ENCODE data around the gene HPD.
A peak's percentile ranks its signal among the peaks of the same experiment; 100 is the strongest.

HPD gene

DNA sequence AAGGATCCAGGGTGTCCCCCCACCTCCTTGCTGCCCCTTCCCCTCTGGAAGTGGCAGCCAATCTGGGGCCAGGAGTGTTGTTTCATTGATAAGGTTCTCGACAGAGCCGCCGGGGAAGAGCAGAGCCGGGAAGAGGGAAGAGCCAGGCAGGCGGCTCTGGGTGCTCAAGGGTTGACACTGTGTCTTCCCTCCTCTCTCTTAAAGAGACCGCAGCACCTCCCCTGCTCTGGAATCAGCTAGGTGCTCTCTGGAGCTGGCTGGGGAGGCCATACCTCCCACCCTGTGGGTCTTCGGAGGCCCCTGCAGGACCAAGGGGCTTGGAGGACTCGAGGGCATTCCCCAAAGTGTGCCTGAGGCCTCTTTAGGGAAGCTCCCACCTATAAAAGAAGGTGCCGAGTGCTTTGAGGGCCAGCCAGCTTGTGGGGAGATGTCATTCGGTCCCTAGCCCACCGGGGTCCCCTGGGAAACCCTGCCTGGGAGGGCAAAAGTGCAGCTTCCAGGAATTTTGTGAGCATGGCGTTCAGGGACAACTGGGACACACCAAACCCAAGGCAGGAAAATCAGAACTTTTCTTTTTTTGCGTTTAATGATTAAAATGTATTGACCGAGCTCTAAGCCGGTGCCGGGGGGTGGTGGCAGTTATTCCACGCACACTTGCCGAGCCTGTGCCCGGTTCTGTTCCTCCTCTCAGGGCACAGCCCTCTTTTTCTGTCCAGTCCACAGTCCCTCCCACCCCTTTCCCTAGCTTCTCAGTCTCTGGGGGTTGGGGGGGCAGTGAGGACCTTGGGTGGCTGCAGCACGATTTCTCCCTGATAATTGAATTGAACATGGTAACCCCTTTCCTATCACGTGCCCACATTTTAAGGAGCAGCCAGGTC is 51.9 kb downstream of the HPD start:
- Histone ChIP-seq H3K9me3 (ENCODE audit: insufficient read depth, low read depth, low read length) (no peaks in the 10 kb centered on the region), H3K9ac (ENCODE audit: low read depth, low read length) (no peak overlapping the region), H3K4me1 (ENCODE audit: insufficient read depth, low read length) (peaks cover 19% of the 10 kb centered on the region), H3K36me3 (ENCODE audit: insufficient read depth, low read depth, low read length) (peaks cover 32% of the 10 kb centered on the region), H3K27me3 (ENCODE audit: insufficient read depth, low read length) (no peaks in the 10 kb centered on the region), H3K4me3 (ENCODE audit: low read length) (peak overlapping the region; percentile 54), H3K27ac (ENCODE audit: low read length) (no peak overlapping the region)

DNA sequence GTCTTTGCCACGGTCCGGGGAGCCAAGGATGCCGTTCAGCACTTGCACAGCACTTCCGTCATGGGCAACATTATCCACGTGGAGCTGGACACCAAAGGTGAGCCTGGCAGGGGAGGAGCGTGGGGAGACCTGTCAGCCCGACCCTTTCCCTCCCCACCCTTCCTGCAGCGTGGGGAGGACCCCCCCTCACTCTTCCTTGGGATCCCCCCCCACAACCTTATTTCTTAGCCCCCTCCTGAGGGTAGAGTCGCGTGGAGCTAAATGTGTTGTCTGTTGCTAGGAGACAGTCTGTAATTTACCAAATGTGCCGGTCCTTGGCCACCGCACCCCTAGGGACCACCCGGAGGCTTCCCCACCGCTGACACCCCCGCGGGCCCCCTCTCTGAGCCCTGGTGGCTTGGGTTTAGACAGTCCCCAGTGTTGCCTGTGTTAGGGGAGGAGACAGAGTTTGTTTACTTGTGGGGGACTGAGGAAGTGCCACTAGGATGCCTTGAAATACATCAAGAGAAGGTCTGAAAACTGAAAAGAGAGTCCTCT is 52.6 kb downstream of the HPD start:
- Histone ChIP-seq H3K36me3 (ENCODE audit: insufficient read depth, low read depth, low read length) (peaks cover 32% of the 10 kb centered on the region), H3K27me3 (ENCODE audit: insufficient read depth, low read length) (no peaks in the 10 kb centered on the region), H3K27ac (ENCODE audit: low read length) (no peak overlapping the region), H3K9ac (ENCODE audit: low read depth, low read length) (no peak overlapping the region), H3K4me1 (ENCODE audit: insufficient read depth, low read length) (peaks cover 13% of the 10 kb centered on the region), H3K9me3 (ENCODE audit: insufficient read depth, low read depth, low read length) (no peaks in the 10 kb centered on the region), H3K4me3 (ENCODE audit: low read length) (peak overlapping the region; percentile 54)

DNA sequence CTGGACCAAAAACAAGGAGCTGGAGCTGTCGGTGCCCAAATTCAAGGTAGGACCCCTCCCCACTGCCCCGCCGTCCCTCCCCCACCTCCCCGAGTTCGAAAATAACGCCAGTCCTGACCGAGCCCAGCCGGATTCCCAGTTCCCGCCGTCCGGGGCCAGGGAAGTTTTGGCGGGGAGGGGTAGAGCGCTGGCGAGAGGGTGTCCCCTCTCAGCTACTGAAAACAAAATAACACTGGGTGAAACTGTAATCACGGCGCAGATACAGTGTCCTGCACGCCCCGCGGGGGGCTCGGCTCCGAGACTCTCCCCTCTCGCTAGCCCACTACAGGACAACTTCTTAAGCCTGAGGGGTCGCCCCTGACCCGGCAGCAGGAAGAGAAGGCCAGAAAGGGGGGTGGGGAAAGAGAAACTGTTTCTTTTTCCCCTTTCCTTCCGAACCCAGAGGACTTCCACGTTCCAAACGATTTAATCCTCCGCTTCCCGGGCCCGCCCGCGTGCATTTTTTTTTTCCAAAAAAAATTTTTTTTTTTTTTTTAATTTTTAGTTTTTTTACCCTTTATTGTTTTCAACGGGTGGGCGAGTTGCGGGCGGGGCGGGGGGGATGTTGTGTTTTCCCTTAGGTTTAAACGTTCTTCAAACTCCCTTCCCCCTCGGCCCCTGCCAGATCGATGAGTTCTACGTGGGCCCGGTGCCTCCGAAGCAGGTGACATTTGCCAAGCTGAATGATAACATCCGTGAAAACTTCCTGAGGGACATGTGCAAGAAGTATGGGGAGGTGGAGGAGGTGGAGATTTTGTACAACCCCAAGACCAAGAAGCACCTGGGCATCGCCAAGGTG is 53.3 kb downstream of the HPD start:
- Histone ChIP-seq H3K27ac (ENCODE audit: low read length) (no peak overlapping the region), H3K4me3 (ENCODE audit: low read length) (peak overlapping the region; percentile 74), H3K9me3 (ENCODE audit: insufficient read depth, low read depth, low read length) (no peaks in the 10 kb centered on the region), H3K4me1 (ENCODE audit: insufficient read depth, low read length) (peaks cover 9% of the 10 kb centered on the region; the same call in 1 of the 2 replicates), H3K36me3 (ENCODE audit: insufficient read depth, low read depth, low read length) (peaks cover 25% of the 10 kb centered on the region), H3K9ac (ENCODE audit: low read depth, low read length) (peak overlapping the region; percentile 71; the same call in 1 of the 2 replicates), H3K27me3 (ENCODE audit: insufficient read depth, low read length) (no peaks in the 10 kb centered on the region)

DNA sequence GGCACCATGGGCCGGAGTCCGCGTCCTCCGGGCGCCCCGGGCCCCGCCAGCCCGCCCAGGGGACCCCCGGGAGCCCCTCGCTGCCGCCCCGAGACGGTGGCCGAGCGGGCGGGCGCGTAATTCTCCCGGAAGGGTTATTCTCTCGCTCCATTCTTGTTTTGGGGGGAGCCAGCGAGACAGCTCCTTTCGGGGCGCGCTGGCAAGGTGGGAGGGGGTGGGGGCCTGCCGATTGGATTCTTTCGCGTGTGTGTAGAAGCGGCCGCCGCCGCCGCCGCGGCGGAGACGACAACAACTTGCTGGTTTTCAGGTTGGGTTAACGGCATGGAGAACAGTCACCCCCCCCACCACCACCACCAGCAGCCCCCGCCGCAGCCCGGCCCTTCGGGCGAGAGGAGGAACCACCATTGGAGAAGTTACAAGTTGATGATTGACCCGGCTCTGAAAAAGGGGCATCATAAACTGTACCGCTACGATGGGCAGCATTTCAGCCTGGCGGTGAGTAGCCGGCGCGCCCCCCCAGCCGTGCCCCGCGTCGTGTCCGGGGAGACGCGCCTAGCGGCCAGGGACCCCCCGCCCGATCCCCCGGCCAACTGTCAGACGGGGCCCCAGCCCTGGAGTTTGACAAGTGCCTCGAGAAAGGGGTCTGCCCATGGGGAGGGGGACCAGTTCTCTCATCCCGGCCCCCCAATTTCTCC is 54.1 kb downstream of the HPD start:
- H3K27ac ChIP-seq (ENCODE audit: low read length), result no peak overlapping the region
- no peaks in the 10 kb centered on the region for H3K9me3 ChIP-seq (ENCODE audit: insufficient read depth, low read depth, low read length)

DNA sequence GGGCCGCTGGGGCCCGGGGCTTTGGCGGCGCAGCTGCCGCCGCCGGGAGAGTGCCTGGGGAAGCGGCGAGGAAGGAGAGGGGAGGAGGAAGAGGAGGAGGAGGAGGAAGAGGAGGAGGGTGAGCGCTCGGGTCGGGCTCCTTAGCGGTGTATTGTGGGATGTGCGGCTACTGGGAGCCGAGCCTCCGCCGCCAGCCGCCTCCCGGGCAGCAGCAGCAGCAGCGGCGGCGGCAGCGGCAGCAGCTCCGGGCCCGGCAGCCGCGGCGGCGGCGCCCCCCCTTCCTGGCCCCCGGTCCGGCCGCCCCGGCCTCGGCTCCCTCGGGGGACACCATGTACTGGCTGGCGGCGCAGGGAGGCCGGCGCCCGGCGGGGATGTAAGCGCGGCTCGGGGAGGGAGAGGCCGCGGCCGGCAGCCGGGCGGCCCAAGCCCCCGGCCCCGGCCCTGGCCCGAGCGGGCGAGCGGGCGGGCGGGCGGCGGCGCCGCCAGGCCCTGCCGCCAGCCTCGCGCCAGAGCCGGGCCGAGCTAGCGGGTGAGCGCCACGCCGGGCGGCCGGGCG is 54.7 kb downstream of the HPD start, which contains the start of gene SETD1B:
SETD1B (plus strand) TSS at position 149 of the 556 bp plus-strand sequence. CDS start 729 bp downstream, outside the sequence.
- peak within 1 kb of the TSS; percentile 99 for H3K27ac ChIP-seq (ENCODE audit: low read length)
- H3K9ac ChIP-seq (ENCODE audit: low read depth, low read length), result peak within 1 kb of the TSS; percentile 97
- no peaks in the 10 kb centered on the region for H3K9me3 ChIP-seq (ENCODE audit: insufficient read depth, low read depth, low read length)
- peaks cover 13% of the 10 kb centered on the region for H3K4me1 ChIP-seq (ENCODE audit: insufficient read depth, low read length)
- H3K36me3 ChIP-seq (ENCODE audit: insufficient read depth, low read depth, low read length), result peaks cover 14% of the 10 kb centered on the region
- H3K4me3 ChIP-seq (ENCODE audit: low read length), result peak within 1 kb of the TSS; percentile 79
- H3K27me3 ChIP-seq (ENCODE audit: insufficient read depth, low read length), result no peaks in the 10 kb centered on the region

More for the DNA sequence above, 54.1 kb downstream of the HPD start:
- peaks cover 9% of the 10 kb centered on the region; the same call in 1 of the 2 replicates for H3K4me1 ChIP-seq (ENCODE audit: insufficient read depth, low read length)
- no peaks in the 10 kb centered on the region for H3K27me3 ChIP-seq (ENCODE audit: insufficient read depth, low read length)
- peaks cover 17% of the 10 kb centered on the region for H3K36me3 ChIP-seq (ENCODE audit: insufficient read depth, low read depth, low read length)
- peak overlapping the region; percentile 71; the same call in 1 of the 2 replicates for H3K9ac ChIP-seq (ENCODE audit: low read depth, low read length)
- peak overlapping the region; percentile 74 for H3K4me3 ChIP-seq (ENCODE audit: low read length)

DNA sequence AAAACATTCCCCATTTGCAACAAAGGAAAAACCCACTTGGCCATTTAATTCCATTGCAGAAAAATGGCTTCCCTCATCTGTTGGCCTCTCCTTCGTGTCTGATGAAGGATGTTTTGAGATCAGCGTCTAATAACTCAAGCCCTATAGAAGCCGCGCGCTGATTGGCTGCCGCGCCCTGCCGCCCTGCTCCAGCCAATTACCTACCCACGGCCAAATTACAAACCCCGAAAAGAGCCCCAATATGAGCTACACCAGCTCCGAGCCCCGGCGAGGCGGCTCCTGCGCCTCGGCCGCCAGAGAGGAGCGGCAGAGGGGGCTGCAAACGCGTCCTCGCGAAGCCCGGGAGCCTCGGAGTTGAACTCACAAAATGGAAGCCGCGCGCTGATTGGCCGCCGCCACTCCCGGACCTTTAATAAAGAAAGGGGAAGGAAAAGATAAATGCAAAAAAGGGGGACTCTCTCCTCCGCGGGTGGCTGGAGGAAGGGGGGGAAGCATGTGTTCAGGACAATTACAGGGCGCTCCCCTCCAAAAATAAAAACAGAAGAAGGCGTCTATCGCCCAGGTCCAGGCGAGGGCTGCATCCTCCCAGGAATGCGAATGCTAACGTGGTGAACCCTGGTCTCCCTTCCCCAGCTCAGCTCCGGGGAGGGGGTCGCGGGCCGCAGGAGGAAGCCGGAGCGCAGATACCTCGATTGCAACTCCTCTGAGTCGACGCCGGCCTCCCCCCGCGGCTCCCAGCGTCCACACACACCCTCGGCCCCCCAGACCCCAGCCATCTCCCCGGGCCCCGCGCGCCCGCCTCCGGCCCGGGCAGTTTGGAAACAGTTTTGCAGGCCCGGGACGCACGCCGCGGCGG is 55.6 kb downstream of the HPD start:
- Histone ChIP-seq H3K27ac (ENCODE audit: low read length) (peak overlapping the region; percentile 99), H3K9ac (ENCODE audit: low read depth, low read length) (peak overlapping the region; percentile 97), H3K4me3 (ENCODE audit: low read length) (peak overlapping the region; percentile 79), H3K9me3 (ENCODE audit: insufficient read depth, low read depth, low read length) (no peaks in the 10 kb centered on the region), H3K36me3 (ENCODE audit: insufficient read depth, low read depth, low read length) (peaks cover 13% of the 10 kb centered on the region), H3K4me1 (ENCODE audit: insufficient read depth, low read length) (peaks cover 21% of the 10 kb centered on the region), H3K27me3 (ENCODE audit: insufficient read depth, low read length) (no peaks in the 10 kb centered on the region)

DNA sequence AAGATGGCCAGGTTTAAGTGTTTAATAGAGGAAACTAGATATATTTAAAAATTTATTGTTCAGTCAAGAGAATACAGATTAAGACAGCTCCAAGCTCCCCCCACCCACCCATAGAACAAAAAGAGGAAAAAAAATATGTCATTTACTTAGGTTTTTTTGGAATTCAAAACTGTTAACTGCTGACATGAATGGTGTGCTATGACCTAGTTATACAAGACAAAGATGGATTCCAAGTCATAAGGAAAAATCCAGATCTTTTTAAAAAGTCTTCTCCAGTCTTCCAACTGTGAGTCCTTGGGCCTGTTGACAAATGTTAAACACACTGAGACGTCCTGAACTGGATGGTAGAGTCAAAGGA is 56.2 kb downstream of the HPD start:
- Histone ChIP-seq H3K4me3 (ENCODE audit: low read length) (peak overlapping the region; percentile 79), H3K36me3 (ENCODE audit: insufficient read depth, low read depth, low read length) (peaks cover 17% of the 10 kb centered on the region), H3K4me1 (ENCODE audit: insufficient read depth, low read length) (peaks cover 27% of the 10 kb centered on the region), H3K27ac (ENCODE audit: low read length) (peak overlapping the region; percentile 99), H3K27me3 (ENCODE audit: insufficient read depth, low read length) (no peaks in the 10 kb centered on the region), H3K9ac (ENCODE audit: low read depth, low read length) (peak overlapping the region; percentile 97), H3K9me3 (ENCODE audit: insufficient read depth, low read depth, low read length) (no peaks in the 10 kb centered on the region)

DNA sequence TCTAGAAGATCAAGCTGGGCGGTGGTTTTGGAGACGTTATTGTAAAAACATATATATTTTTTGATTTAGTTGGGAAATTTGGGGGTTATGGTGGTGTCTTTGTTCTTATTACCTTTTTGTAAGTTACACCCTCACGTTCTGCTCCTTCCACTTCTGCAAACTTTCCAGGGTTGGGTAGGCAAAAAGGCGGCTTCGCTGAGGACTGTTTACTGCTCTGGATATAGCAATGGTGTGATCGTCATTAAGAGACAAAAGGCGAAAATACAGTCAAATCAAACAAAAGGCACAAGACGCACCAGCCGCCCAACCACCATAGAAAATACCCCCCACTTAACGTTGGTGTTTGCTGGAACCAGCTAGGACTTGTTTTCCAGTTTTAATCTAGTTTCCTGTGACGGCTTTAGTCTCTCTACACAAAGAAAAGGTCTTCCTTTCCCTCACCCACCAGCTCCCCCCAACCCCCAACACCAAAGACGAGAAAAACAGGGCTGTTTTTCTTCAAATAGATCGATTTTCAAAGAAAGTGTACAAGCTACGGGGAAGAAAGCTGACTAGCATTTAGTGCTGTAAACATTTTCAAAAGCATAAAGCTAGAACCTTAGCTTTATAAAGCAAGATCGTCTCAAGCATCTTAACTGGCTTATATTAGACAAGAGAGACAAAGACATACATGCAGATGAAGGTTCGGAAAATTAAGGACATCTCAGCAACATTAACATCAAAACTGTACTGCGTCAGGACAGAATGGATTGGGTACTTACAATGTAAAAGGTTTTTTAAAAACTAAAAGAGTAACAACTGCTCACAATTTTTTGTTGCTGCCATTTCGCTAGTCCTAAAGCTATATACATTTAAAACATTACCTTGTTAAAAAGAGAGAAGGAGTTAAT is 56.8 kb downstream of the HPD start:
- Histone ChIP-seq H3K9me3 (ENCODE audit: insufficient read depth, low read depth, low read length) (no peaks in the 10 kb centered on the region), H3K9ac (ENCODE audit: low read depth, low read length) (peak overlapping the region; percentile 97), H3K4me3 (ENCODE audit: low read length) (peak overlapping the region; percentile 79), H3K36me3 (ENCODE audit: insufficient read depth, low read depth, low read length) (peaks cover 18% of the 10 kb centered on the region), H3K27ac (ENCODE audit: low read length) (peak overlapping the region; percentile 99), H3K4me1 (ENCODE audit: insufficient read depth, low read length) (peaks cover 30% of the 10 kb centered on the region), H3K27me3 (ENCODE audit: insufficient read depth, low read length) (no peaks in the 10 kb centered on the region)

DNA sequence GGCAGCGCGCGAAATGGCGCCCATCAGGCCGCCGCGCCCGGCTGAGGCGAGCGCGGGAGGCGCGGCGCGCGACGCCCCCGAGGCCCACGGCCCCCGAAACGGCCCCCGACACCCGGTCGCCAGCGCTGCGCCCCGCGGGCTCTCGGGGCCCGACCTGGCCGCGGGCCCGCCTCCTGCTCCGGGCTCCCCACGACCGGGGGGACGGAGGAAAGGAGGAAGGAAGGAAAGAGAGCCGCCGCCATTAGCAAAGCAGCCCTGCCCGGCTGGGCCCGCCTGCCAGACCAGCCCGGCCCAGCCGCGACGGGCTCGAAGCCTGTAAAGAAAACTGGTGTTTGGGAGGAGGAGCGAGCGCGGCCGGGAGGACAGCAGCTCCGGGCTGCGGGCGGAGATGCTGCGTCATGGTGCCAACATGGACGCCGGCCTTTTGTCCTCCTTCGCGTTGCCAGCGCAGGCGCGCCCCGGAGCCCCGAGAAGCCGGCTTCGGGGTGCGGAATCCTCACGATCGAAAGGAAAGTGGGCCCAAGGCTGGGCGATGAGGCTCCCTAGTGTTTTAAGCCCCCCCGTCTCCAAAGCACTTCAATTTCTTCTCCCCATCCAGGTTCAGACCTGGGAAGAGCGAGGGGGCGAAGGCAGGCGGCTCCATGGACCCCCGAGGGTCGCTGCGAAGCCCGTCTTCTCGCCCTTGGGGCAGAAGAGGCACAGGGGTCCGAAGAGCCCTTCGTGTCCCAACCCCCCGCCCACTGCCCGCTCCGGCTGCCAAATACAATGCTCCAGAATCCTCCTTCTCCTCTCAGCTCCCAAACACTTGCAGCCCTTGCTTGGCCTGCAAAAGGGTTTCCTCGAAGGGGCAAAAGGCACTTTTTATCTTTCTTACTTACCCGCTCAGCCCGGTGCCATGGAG is 57.7 kb downstream of the HPD start:
- Histone ChIP-seq H3K36me3 (ENCODE audit: insufficient read depth, low read depth, low read length) (peaks cover 24% of the 10 kb centered on the region), H3K27me3 (ENCODE audit: insufficient read depth, low read length) (no peaks in the 10 kb centered on the region), H3K4me1 (ENCODE audit: insufficient read depth, low read length) (peaks cover 25% of the 10 kb centered on the region), H3K27ac (ENCODE audit: low read length) (peak overlapping the region; percentile 99), H3K4me3 (ENCODE audit: low read length) (peak overlapping the region; percentile 79), H3K9ac (ENCODE audit: low read depth, low read length) (peak overlapping the region; percentile 97), H3K9me3 (ENCODE audit: insufficient read depth, low read depth, low read length) (no peaks in the 10 kb centered on the region)
